NCI-H1436 (cell line): ENCODE results near the gene CYP8B1.
A peak's percentile ranks its signal among the peaks of the same experiment; 100 is the strongest.
"Not testable (repeated sequence)": the region's sequence is repeated elsewhere in the genome, so short reads cannot be mapped to it uniquely, and the experiment has no call there.

Experiments
- DNase-seq: peaks from one replicate; lab custom pipeline; 2025; lab: John Stamatoyannopoulos, UW

CYP8B1 gene

DNA sequence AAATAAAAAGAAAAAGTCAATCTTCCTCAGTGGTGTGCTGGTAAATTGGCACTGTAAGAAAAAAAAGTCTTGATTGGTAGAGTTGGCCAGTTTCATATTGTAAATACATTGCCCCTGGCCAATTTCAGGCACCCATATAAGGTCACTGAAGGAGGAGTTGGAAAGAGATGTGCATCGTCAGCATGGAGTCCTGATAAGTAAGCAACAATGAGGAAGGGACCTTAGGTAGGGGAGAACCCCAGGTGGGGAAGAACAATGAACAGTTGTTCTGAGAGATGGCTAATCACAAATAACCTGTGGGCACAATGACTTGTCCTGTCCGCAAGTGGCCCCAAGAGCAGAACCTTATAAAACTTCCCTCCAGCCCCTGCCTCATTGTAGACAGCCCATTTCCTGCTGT lies 8.6 kb upstream of the CYP8B1 start:
- no peak for DNase-seq

DNA sequence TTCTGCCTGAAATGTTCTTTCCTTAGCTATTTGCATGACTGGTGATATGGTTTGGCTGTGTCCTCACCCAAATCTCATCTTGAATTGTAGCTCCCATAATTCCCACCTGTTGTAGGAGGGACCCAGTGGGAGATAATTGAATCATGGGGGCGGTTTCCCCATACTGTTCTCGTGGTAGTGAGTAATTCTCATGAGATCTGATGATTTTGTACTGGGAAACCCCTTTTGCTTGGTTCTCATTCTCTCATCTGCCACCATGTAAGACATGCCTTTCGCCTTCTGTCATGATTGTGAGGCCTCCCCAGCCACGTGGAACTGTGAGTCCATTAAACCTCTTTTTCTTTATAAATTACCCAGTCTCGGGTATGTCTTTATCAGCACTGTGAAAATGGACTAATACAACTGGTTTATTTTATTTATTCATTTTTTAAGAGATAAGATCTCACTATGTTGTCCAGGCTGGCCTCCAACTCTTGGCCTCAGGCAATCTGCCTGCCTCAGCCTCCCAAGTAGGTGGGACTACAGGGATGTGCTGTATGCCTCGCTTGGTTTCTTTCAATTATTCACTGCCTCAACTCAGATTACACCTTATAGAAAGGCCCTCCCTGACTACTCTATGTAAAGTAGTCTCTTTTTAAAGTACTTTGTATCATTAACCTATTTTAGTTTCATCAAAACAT lies 7.7 kb upstream of the CYP8B1 start:
- DNase-seq, result not testable (repeated sequence)

DNA sequence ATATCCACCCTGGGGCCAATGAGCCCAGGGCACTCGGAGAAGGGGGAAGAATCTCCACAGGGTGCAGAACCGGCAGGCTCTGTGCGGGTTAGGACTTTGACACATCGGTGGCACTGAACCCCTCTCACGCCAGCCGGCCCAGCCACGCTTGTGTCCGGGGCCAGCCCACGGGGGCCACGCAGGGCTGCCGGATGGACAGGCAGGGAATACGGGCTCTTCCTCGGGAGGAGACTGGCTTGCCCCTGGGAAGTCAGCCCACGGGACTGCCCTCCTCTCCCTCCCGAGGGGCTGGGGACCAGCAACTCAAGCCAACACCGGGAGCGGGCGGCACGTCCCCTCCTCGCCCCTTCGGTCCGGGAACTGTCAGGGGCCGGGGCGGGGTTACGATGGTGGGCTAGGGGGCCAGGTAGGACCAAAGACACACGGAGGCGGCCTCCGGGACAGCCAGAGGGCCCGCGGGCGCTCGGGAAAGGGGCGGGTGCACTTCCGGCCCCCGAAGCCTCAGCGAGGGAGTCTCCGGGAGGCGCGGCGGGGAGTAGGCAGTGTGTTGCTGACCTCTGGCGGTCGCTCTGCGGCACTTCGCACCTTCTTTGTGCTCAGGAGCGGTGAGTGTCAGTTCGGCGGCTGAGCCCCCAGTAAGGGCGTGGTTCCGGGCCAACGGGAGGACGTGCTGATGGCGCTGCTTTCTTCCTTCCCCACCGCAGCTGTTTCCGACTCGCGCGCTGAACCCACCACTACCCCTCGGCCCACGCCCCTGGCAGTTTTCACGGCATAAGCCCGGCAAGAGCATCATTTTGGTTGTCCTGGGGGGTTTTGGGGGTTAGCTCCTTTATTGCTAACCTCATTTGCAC lies 5.1 kb upstream of the CYP8B1 start:
- peak; percentile 50 for DNase-seq

DNA sequence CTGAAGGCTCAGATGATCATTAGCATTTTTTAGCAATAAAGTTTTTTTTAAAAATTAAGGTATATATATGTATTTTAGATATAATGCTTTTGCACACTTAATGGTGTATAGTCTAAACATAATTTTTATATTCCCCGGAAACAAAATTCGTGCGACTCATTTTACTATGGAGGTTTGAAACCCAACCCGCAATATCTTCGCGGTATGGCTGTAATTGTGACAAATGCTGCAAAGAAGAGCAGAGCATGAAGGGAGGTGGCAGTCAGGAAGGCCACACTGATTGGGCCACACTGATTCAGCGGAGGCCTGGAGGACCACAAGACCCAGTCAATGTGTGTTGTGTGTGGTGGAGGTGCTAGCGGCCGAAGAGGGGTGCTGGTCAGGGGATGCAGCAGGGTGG lies 4.5 kb upstream of the CYP8B1 start:
- DNase-seq, result no peak

DNA sequence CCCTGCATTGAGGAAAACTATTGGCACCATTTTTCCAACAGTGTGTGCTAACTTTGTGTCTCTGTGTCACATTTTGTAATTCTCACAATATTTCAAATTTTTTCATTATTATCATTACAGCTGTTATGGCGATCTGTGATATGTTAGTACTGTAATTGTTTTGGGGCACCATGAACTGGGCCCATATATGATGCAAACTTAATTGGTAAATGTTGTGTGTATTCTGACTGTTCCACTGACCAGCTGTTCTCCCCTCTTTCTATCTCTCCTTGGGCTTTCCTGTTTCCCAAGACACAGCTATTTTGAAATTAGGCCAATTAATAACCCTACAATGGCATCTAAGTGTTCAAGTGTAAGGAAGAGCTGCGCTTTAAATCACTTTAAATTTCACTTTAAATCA lies 2.2 kb upstream of the CYP8B1 start:
- no peak for DNase-seq

DNA sequence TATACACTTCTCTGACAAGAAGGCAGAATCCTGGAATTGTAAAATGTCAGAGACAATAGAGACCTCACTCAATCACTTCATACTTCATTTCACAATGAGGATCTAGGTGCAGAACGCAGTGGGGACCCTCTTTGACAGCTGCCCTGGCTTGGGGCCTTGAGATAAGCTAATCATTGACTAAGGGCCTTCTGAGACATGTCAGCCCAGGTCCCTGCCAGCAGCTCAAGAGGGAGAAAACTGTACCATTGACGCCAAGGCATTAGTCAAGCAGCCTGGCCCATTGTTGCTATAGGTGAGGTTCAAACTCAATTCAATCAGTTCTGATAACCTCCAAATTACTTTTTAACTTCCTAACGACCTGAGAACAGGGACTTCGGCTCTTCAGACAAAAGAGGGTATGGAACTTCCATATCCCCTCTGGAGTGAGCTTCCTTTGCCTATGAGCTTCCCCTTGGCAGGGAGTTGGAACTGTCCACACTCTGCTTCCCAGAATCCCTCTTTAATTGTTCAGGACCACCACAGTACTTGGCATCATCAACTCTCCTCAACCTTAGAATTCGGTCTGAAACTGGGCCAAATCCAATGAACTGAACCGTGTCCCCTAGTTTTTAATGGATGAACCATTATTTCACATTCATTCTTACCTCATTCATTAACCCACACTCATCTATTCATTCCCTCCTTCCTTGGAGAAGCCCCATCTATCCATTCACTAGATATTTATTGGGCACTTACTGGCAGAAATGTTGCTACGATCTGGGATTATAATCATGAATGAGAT lies 1.5 kb upstream of the CYP8B1 start:
- no peak for DNase-seq

DNA sequence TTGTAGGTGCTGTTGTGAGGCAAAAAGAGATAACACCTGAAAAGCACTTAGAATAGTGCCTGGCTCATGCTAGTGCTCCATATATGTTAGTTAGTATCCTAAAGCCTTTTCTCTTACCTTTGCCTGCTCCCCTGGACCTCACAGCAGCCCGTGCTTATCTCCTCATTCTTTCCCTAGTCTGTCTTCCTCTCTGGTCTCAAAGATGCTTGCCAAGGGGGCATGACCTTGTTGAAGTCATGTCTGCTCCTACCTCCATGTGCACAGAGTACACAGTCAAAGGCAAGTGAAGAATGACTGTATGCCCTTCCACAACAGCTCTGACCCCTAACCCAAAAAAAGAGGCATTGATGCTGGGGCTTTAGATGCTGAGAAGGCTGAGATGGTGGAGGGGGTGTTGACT lies 722 bp upstream of the CYP8B1 start:
- DNase-seq, result no peak

DNA sequence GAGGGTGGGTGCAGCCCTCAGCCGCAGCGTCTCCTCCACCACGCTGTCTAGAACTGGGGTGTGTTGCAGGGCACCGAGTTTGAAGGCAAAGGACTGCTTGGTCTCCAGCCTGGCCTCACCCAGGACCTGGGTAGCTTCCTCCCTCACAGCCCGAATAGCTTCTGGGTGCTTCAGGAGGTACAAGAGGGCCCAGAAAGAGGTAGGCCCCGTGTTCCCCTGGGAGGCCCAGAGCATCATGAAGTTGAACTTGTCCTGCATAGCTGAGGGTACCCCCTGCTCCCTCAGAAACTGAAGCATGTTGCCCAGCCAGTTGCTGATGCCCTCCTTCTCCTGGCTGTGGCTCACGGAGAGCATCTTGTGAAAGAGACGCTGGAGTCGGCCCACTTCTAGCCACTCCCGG lies 930 bp downstream of the CYP8B1 start:
- no peak for DNase-seq

DNA sequence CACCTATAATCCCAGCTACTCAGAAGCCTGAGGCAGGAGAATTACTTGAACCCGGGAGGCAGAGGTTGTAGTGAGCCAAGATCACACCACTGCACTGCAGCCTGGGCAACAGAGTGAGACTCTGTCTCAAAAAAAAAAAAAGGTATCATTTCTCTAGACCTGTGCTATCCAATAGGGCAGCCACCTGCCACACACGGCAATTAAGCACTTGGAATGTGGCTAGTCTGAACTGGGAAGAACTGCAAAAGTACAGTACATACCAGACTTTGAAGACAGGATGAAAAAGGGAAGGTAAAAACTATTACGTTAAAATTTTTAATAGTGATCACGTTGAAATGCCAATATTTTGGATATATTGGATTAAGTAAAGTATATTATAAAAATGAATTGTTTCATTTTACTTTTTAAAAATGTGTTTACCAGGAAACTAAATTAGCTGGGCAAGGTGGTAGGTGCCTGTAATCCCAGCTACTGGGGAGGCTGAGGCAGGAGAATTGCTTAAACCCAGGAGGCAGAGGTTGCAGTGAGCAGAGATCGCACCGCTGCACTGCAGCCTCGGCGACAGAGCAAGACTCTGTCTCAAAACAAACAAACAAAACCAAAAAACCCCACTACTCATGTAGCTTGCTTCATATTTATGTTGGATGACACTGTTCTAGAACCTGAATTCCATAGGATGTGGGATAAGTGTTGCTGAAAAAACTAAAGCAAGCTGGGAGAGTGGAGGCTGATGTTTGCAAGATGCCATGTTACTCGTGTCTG lies 2.3 kb downstream of the CYP8B1 start:
- DNase-seq, result no peak

DNA sequence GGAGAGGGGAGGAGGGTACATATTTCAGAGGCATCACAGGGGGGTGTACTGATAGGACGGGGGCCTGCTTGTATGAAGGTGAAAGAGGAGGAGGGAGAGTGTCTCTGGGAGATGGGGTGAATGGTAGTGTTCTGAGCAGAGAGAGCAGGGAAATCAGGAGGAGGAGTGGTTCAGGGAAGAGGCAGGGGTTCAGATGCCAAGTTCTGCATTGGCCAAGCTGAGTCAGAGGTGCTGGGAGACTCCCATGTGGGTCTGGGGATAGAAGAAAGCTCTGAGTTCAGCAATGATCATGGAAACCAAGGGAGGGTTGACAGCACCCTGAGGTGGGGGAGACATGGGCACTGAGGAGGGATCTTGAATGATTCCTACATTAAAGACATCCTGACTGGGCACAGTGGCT lies 3.0 kb downstream of the CYP8B1 start:
- no peak for DNase-seq

DNA sequence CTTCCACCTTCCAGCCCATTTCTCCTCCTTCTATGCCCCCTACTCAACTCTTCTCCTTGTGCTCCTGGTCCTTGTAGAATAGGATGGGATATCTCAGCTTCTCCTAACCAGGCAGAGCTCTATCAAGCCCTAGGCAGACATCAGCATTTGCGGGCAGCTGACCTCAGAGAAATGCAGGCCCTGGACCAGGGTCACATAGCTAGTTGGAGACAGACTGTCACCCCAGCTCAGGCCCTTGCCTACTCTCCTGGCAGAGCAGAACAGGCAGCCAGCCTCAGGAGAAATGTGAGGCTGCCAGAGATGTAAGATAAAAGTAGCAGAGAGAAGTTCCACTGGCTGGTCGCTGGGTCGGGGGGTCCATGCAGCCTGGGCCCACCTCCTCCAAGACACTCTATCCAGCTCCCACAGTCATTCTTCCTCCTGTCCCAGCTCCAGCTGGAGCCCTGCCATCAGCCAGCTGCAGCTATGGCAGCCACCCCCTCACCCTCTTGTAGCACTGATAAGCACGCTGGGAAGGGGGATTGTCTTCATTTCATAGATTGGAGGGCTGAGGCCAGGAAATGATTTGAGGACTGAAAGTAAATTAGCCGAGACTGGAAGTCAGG lies 4.0 kb downstream of the CYP8B1 start:
- DNase-seq, result no peak

DNA sequence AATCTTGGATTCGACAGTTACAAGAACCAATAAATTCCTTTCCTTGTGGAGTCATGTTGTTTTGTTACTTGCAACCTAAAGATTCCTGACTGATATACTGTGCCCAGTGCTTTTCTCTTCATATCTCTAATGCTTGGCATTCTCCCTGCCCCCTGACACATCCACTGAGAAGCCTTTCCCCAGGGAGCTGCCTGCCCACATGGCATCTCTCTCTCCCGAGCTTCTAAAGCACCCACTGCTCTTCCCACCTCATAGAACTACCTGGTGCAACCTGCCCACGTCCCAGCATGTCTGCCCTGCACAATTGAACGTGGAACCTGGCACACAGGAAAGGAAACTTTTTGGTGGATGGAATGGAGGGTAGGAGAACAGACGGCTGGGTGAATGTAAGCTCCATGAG lies 6.8 kb downstream of the CYP8B1 start:
- DNase-seq, result no peak

DNA sequence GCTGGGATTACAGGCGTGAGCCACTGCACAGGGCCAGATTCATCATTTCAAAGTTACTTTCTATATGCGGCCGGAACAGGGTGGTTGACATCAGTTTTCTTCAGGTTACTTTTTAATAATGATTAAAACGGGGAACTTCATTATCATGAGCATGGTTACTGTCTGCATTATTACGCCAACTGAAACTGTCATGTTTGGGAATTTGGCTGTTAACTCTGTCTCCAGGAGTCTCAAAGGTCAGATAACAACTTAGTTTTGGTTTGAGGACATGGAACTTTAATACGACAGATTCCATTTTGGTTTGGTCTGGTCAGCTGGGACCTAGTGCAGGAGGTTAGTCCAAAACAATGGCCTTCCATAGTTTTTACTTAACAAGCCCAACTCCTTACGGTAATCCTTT lies 8.5 kb downstream of the CYP8B1 start:
- no peak for DNase-seq

DNA sequence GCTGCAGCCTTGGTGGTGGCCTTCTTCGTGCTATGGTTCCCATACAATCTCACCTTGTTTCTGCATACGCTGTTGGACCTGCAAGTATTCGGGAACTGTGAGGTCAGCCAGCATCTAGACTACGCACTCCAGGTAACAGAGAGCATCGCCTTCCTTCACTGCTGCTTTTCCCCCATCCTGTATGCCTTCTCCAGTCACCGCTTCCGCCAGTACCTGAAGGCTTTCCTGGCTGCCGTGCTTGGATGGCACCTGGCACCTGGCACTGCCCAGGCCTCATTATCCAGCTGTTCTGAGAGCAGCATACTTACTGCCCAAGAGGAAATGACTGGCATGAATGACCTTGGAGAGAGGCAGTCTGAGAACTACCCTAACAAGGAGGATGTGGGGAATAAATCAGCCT lies 10.4 kb downstream of the CYP8B1 start:
- DNase-seq, result no peak

DNA sequence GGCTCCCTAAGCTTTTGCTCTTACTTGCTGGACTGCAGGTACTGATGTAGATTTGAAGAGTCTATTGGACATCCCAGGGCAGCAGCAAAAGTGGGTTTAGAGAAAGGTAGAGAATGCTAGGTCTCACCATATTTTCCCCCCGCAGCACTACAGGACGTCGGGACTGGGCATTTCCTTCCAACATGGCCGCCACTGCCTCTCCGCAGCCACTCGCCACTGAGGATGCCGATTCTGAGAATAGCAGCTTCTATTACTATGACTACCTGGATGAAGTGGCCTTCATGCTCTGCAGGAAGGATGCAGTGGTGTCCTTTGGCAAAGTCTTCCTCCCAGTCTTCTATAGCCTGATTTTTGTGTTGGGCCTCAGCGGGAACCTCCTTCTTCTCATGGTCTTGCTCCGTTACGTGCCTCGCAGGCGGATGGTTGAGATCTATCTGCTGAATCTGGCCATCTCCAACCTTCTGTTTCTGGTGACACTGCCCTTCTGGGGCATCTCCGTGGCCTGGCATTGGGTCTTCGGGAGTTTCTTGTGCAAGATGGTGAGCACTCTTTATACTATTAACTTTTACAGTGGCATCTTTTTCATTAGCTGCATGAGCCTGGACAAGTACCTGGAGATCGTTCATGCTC lies 11.2 kb downstream of the CYP8B1 start:
- no peak for DNase-seq

DNA sequence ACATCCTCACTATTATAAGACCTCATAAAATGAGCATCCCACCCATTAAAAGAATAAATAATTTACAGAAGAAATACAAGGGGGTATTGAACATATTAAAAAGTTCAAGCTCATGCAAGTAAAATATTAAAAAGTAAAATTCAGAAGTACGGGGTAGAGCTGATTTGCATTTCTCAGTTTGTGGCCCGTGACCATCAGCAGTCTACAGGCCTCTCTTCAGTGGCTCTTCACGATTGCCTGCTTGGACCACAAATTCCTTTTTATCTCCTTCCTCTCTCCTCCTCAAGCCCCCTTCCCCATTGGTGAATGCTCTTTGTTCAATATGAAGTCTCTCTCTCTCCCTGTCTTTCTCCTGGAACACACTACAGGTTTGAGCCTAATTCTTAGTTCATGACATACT lies 19.1 kb downstream of the CYP8B1 start:
- DNase-seq, result no peak

DNA sequence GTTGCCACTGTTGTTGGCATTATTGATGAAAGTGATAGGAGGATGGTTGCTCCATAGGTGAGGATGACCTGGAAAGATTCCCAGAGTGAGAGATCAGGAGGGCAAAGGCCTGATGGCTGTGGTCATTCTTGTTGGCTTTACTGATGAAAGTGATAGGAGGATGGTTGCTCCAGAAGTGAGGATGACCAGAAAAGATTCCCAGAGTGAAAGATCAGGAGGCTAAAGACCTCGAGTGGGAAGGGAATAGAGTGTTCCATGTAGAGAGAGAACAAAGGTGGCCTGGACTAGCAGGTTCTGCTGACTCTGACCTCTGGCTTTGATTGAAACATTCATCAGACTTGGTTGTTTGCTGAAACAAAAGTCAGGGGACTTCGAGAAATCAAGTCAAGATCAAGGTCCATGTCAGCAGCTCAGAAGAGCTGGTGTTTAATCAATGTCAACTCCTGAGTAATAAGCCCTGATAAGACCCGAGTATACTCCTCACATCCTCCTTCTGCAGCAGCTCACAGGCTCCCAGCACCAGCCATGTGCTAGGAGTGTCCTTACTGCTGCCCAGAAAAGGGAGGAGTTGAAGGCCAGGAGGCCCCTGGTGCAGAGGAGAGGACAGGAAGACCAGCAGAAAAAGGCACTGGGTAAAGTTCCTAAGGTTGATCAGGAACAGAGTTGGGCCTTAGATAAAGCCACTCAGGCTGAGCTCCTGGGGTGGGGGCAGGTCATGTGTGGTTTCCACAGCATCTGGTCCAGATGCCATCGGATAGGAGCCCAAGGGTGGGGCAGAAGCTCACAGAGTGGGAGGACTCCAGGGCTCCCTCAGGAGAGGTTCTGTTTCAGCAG lies 19.9 kb downstream of the CYP8B1 start:
- no peak for DNase-seq

DNA sequence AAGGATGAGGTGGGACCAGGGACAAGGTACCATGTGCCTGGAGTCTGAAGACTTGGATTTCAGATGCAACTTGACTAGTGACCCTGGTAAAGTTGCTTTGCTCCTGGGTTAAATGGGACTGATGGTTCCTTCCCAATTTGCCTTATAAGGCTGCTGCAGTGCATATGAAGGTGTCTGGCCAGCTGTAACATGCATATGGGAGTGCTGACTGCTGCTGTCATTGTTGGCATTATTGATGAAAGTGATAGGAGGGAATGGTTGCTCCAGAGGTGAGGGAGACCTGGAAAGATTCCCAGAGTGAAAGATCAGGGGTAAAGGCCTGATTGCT lies 20.5 kb downstream of the CYP8B1 start:
- no peak for DNase-seq

DNA sequence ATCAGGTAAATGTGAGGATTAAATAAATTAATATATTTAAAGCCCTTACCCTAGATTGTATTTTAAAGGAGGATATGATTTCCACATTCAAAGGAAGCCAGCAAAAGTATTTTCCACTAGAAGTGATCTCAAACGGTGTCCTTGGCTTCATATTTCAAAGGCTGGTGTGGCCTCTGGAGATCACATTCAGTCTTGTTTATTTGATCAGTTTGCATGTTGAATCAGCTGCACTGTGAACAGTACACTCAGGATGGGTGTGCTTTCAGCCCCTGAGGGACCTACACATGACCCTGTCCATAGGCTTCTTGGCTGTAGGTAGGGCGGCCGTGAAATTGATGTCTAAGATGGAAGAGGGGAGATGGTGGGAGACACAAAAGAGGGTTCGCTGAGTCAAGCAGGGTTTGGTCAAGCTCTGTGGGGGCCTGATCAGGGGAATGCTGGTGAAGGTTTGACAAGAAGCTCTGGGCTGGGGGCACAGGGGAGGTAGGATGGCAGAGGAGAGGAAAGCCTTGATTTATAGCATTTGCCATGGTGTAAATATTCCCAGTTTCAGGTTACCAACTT lies 21.9 kb downstream of the CYP8B1 start:
- DNase-seq, result no peak

DNA sequence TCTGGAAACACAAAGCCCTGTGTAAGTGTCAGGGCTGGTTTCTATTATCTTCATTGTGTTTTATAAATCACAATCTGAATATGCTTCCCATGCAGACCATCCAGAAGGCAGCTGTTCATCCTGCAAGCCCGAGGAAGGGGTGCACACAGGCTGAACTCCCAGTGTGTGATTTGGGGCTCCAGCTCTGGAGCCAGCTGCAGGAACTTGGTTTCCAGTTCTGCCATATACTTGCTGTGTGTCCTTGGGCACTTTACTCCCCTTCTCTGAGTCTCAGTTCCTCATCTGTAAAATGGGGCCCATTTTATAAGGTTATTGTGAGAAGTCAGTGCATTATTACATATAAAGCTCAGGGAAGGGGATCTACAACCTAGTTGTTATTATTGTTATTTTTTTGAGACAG lies 22.6 kb downstream of the CYP8B1 start:
- no peak for DNase-seq
